Measurements from ENCODE around the gene FGF1.
"Not testable (repeated sequence)": the region's sequence is repeated elsewhere in the genome, so short reads cannot be mapped to it uniquely, and the experiment has no call there.

FGF1 gene

GRCh38 chr5:142668336-142668735, 17.6 kb downstream of the FGF1 start:
- DNase-seq (ENCODE audit: low read depth) = no peak

DNA sequence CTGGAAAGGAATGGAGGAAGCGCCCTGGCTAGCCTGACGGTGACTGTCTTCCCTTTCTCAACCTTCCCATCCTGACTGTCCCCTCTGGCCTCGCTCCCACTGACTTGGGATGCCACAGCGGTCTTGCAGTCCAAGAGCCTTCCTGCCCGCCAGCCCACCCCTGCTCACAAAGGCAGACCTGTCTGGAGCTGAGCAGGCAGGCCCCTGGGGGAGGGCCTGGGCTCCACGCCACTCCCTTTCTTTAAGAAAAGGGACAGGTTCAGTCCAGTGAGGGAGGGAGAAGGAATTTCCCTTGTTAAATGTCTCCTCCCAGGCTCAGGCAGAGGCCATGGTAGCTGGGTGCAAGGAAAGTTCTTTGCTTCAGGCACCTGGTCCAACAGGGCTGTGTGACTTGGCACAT, 18.1 kb downstream of the FGF1 start:
- DNase-seq (ENCODE audit: low read depth) = no peak

- no peak for DNase-seq (ENCODE audit: low read depth)
Observed at GRCh38 chr5:142664636-142665035, 21.3 kb downstream of the FGF1 start.

DNA sequence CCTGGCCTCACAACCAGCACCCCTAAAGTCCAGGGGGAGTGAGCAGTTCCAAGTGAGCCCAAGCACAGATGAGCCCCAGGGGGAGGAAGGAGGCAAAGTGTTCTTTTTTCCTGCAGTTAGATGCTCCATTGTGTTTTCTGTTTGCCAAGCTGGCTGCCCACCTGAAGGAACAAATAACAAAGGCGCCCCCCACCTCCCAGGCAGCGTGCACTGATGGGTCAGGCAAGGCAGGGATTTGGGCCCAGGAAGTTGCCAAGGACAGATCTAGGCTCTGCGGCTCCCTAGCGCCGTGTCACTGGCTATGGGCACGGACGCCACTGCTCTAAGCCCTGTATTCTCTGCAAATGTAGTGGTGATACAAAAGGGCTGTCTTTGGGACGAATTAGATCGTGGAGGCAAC, 21.8 kb downstream of the FGF1 start:
- no peak for DNase-seq (ENCODE audit: low read depth)

DNA sequence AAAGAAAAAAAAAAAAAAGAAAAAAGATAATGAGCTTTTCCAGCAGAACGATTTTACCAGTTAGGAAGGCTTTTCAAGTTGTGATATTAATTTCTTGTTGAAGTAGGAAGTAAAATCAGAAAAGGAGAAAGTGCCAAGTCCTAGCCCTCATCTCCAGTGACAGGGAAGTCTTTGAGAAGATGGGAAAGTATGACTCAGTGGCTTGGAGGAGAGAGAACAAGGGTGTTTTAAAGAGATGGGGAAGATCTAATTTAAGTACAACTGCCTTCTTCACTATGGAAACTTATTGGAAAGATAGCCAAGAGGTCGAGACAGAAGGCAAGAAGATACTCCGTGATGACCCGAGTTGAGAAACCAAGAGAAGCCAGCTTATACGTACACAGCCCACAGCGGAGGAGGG, 22.6 kb downstream of the FGF1 start:
- DNase-seq (ENCODE audit: low read depth) = no peak

- DNase-seq (ENCODE audit: low read depth) = no peak
Observed at GRCh38 chr5:142661957-142662356, 23.9 kb downstream of the FGF1 start.

DNA sequence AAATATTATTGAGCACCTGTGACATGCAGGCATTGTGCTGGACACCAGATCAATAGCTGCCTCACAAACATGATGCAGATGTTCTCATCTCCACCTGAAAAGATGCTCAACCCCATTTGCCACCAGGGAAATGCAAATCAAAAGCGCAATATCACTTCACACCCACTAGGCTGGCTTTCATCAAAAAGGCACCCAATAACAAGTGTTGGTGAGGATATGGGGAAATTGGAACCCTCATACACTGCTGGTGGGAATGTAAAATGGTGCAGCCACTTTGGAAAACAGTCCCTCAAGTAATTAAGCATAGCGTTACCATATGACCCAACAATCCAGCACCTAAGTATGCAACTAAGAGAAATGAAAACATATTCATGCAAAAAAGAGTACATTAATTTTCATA, 24.7 kb downstream of the FGF1 start:
- no peak for DNase-seq (ENCODE audit: low read depth)

- no peak for DNase-seq (ENCODE audit: low read depth)
Observed at GRCh38 chr5:142660731-142661130, 25.2 kb downstream of the FGF1 start.

GRCh38 chr5:142660196-142660595, 25.7 kb downstream of the FGF1 start:
- DNase-seq (ENCODE audit: low read depth) = no peak

DNA sequence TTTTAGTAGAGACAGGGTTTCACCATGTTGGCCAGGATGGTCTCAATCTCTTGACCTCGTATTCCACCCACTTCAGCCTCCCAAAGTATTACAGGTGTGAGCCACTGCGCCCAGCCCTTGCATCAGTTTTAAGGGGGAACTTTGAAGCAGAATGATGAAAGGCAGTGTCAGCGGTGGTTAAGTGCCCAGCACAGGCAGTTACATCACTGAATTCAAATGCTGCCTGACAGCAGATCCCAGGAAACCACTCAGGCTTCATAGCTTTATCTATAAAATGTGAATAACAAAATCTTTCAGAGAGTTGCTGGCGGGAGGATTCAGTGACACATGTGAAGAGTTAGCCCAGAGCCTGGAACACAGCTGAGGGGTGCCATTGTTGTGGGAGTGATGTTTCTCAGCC, 26.5 kb downstream of the FGF1 start:
- no peak for DNase-seq (ENCODE audit: low read depth)

GRCh38 chr5:142658278-142658677, 27.6 kb downstream of the FGF1 start:
- no peak for DNase-seq (ENCODE audit: low read depth)

GRCh38 chr5:142657446-142657845, 28.4 kb downstream of the FGF1 start:
- DNase-seq (ENCODE audit: low read depth) = no peak

DNA sequence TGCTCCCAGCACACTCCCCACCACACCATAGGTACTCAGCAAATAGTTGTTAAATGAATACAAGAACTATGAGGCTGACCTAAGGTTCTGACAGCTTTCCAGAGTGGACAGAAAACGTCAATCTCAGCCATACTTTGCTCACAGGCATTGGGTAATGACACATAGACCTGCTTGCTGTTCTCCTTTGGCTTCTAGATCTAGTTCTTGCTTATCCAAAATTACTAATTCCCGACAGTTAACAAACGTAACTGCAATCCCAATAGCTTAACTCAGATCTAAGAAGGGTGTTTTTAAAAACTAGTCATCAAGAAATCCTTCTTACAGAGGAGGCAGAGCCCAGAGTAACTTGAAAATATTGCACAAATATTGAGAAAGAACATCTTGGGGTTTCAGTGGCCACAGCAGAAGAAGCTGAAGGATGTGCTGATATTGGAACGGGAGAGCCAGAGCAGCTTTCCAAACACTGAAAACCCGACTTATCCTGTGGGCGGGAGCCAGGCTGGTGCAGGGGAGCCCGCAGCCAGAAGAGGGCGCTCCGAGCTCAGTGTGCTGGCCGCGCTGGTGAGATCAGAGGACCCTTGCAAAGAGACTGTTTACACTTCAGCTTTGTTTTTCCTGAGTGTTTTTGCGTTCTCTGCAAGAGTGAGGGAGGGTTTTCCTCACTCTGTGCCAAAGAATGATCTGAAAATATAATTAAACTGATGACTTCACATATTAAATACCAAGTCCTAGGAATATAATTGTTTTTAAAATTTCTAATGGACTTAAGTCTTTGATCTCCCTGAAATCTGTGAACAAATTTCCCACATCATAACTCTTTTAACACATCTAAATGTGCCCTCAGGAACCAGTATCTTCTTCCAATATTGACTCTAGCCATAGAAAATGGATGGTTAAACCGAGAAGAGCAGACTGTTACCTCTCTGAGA, 30.3 kb downstream of the FGF1 start:
- peak; percentile 51 for DNase-seq (ENCODE audit: low read depth)

DNA sequence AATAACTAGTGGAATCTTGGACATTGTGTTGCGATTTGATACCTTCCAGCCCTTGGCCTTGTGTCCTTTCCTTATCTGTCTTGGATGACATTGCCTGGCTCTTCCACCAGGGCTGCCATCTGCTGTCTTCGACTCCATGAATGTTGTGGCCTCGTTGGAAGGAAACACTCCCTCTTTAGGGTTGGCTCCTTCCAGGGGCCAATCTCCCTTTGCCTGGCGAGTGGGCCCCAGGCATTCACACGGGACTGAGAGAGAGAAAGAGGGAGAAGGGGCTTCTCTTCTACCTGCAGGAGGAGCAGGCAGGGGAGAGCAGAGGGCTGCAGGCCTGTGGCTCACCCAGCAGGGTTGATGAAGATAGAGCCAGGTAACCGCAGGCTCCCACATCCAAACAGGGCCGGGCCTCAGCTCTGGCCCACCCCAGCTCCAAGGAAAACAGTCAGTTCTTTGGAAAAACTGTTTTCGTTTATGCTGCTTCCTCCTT, 31.3 kb downstream of the FGF1 start:
- no peak for DNase-seq (ENCODE audit: low read depth)

DNA sequence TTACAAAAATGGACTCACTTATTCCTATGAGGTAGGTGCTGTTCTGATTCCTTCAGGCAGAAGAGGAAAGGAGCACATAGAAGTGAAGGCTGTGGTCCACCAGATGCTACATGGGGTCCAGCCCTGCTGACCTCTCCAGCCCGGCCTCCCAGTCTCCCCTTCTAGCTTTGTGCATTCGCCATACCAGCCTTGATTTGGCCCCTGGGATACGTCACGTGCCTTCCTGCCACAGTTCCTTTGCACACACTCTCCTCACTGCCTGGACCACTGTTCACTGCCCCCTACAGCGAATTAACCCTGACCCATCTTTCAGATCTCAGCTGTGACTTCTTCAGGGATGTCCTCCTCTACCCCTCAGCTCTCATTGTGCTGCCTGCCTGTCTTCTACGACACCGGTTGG, 32.6 kb downstream of the FGF1 start:
- DNase-seq (ENCODE audit: low read depth) = no peak

GRCh38 chr5:142652563-142652962, 33.3 kb downstream of the FGF1 start:
- no peak for DNase-seq (ENCODE audit: low read depth)

DNA sequence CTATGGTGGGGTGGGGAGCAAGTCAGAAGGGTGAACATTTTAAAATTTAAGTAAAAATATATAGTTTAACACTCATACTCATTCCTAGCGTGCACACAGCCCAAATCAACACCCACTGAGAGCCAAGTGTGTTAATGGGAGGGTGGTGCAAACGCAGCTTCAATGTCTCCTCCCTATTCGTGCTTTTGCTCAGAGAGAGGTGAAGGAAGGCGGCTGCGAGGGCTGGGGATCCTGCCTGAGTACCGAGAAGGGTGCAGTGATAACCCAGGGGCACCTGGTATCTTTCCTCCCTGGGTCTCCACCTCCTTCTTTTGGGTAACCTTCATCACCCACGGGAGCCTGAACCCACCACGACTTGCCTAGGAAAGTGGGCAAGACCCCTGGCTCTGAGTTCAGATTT, 35.0 kb downstream of the FGF1 start:
- no peak for DNase-seq (ENCODE audit: low read depth)

- DNase-seq (ENCODE audit: low read depth) = no peak
Observed at GRCh38 chr5:142650060-142650459, 35.8 kb downstream of the FGF1 start.

GRCh38 chr5:142648108-142648507, 37.8 kb downstream of the FGF1 start:
- DNase-seq (ENCODE audit: low read depth) = not testable (repeated sequence)

- DNase-seq (ENCODE audit: low read depth) = no peak
Observed at GRCh38 chr5:142645456-142645855, 40.4 kb downstream of the FGF1 start.

- DNase-seq (ENCODE audit: low read depth) = no peak
Observed at GRCh38 chr5:142644640-142645361, 41.1 kb downstream of the FGF1 start.

GRCh38 chr5:142644127-142644526, 41.8 kb downstream of the FGF1 start:
- DNase-seq (ENCODE audit: low read depth) = no peak

- no peak for DNase-seq (ENCODE audit: low read depth)
Observed at GRCh38 chr5:142643634-142644033, 42.3 kb downstream of the FGF1 start.
